Endothelial cell of umbilical vein (primary cell): ENCODE results near the gene MAPKAP1. TPM values are rescaled to one million over a fixed set of nuclear protein-coding genes. Genes with fewer than 3 reads are reported as not detected.

Experiments used
- BruUV-seq: library from RNA; stranded (reverse); fragments of 400-500 nt; replicated peaks from 2 replicates; lab custom pipeline; 2021; lab: Mats Ljungman, UMichigan
- CTCF ChIA-PET: fragments of 300-600, 350-600 bp; sonication (Branson Sonifier 250); formaldehyde crosslinking; loops from one replicate; lab custom pipeline; 2021; ENCODE audit warnings: antibody characterized with exemption, inconsistent platforms; lab: Charles Lee
- POLR2A ChIA-PET: fragments of 300-600, 350-600 bp; sonication (Branson Sonifier 250); formaldehyde crosslinking; loops from one replicate; lab custom pipeline; 2021; ENCODE audit warnings: antibody characterized with exemption, inconsistent platforms; lab: Charles Lee
- DNase-seq: peaks from one replicate; pipeline ENCODE4 v3.0.0-alpha.2; 2011; ENCODE audit warnings: low read depth, low spot score
- FAIRE-seq: peaks from 2 replicates; lab custom pipeline; 2011; peaks lifted over from hg19 to GRCh38; lab: Jason Lieb, UNC
- H2AFZ ChIP-seq: 2 replicates; pipeline ENCODE4 v1.6.0; 2012; ENCODE audit warnings: low read depth, low read length, control low read depth, inconsistent platforms
- H3K27ac ChIP-seq: 2 replicates; pipeline ENCODE4 v1.5.1; 2011; ENCODE audit warnings: low read depth, mild to moderate bottlenecking, control low read depth, low read length, moderate library complexity; ENCODE audit not compliant: insufficient read depth
- H3K27me3 ChIP-seq, 2 experiments: 2 replicates each; pipeline versions ENCODE4 v1.6.0 to v1.6.1; 2011; ENCODE audit warnings: low read length in 2 of 2, mixed read lengths in 1 of 2; ENCODE audit not compliant: control insufficient read depth in 2 of 2, insufficient read depth in 2 of 2
- H3K36me3 ChIP-seq, 2 experiments: 2 replicates in 1 of 2; 3 replicates in 1 of 2; pipeline ENCODE4 v1.5.1; 2011; ENCODE audit warnings: low read length in 2 of 2, mild to moderate bottlenecking in 1 of 2, moderate library complexity in 1 of 2; ENCODE audit not compliant: control insufficient read depth in 2 of 2, insufficient read depth in 2 of 2; ENCODE audit errors: extremely low read depth in 1 of 2
- H3K4me1 ChIP-seq: 3 replicates; pipeline ENCODE4 v1.5.1; 2011; ENCODE audit warnings: mild to moderate bottlenecking, low read length; ENCODE audit not compliant: control insufficient read depth, insufficient read depth; ENCODE audit errors: extremely low read depth
- H3K4me2 ChIP-seq: 2 replicates; pipeline ENCODE4 v1.6.1; 2011; ENCODE audit warnings: low read length, control low read depth, mixed read lengths; ENCODE audit not compliant: insufficient read depth
- H3K4me3 ChIP-seq, 3 experiments: fragments of 200-600 bp in 1 of 3; sonication (generic), shearing (Covaris generic) in 1 of 3; replicated peaks in 1 of 3; 2 replicates each; pipeline ENCODE4 v1.5.1; 2011 to 2016; ENCODE audit warnings: control low read depth in 3 of 3, low read length in 3 of 3, mild to moderate bottlenecking in 2 of 3, inconsistent platforms in 1 of 3, low read depth in 1 of 3, moderate library complexity in 1 of 3; ENCODE audit not compliant: insufficient read depth in 1 of 3
- H3K79me2 ChIP-seq: 2 replicates; pipeline ENCODE4 v1.6.0; 2012; ENCODE audit warnings: low read length, inconsistent platforms; ENCODE audit not compliant: control insufficient read depth, insufficient read depth
- H3K9ac ChIP-seq: replicated peaks from 2 replicates; pipeline ENCODE3; 2011; ENCODE audit warnings: low read length, control low read depth; ENCODE audit not compliant: insufficient read depth; ENCODE audit errors: extremely low read depth
- H3K9me1 ChIP-seq: replicated peaks from 3 replicates; pipeline ENCODE4 v1.6.0; 2011; ENCODE audit warnings: mild to moderate bottlenecking, low read length; ENCODE audit not compliant: control insufficient read depth, insufficient read depth; ENCODE audit errors: extremely low read depth
- H3K9me3 ChIP-seq: replicated peaks from 2 replicates; pipeline ENCODE4 v1.5.1; 2012; ENCODE audit warnings: low read length, inconsistent platforms; ENCODE audit not compliant: control insufficient read depth, insufficient read depth
- H4K20me1 ChIP-seq: replicated peaks from 2 replicates; pipeline ENCODE3; 2011; ENCODE audit warnings: mild to moderate bottlenecking, low read length; ENCODE audit not compliant: control insufficient read depth, insufficient read depth; ENCODE audit errors: extremely low read depth
- EZH2 ChIP-seq: IDR thresholded peaks from 2 replicates; pipeline ENCODE4 v1.6.1; 2012; ENCODE audit warnings: borderline replicate concordance, low read depth, mild to moderate bottlenecking, moderate library complexity, low read length, inconsistent platforms; ENCODE audit not compliant: severe bottlenecking
- FOS ChIP-seq: IDR thresholded peaks from 2 replicates; pipeline ENCODE4 v1.6.1; 2011; ENCODE audit warnings: mild to moderate bottlenecking, low read length, moderate library complexity, borderline replicate concordance; ENCODE audit not compliant: insufficient read depth
- GATA2 ChIP-seq: IDR thresholded peaks from 2 replicates; pipeline ENCODE4 v1.7.0; 2011; ENCODE audit warnings: low read depth, mild to moderate bottlenecking, moderate library complexity, mixed read lengths, low read length; ENCODE audit not compliant: insufficient read length, insufficient read depth
- JUN ChIP-seq: IDR thresholded peaks from 2 replicates; pipeline ENCODE4 v1.6.1; 2011; ENCODE audit warnings: borderline replicate concordance, low read depth; ENCODE audit not compliant: insufficient read length, insufficient read depth
- MYC ChIP-seq: IDR thresholded peaks from one replicate; pipeline ENCODE4 v1.6.1; 2011; ENCODE audit warnings: mild to moderate bottlenecking, low read depth, low read length
- POLR2A ChIP-seq: IDR thresholded peaks from 2 replicates; pipeline ENCODE4 v1.6.1; 2012; ENCODE audit warnings: low read depth, mild to moderate bottlenecking, control low read depth, low read length
- POLR2AphosphoS5 ChIP-seq: IDR thresholded peaks from 2 replicates; pipeline ENCODE4 v1.6.1; 2012; ENCODE audit warnings: low read depth, mild to moderate bottlenecking, control low read depth, low read length, moderate library complexity; ENCODE audit not compliant: insufficient read depth
- dilution Hi-C: fragments of 300-500 bp; cut with MboI; formaldehyde crosslinking; loops from one replicate; pipeline ENCODE4 v1.15.0; 2019; ENCODE audit warnings: low sequenced_read_pairs; ENCODE audit not compliant: extremely low pct_ligation_motif_present
- intact Hi-C: fragments of 100-400 bp; cut with micrococcal nuclease; formaldehyde crosslinking; loops from one replicate; pipeline ENCODE4 v1.10.0; 2022
- polyA plus RNA-seq, 4 experiments: library from polyadenylated mRNA; depleted of rRNA in 3 of 4; stranded (reverse) in 3 of 4; unstranded in 1 of 4; fragments of >200 nt; gene quantifications; 2 replicates each; pipeline versions ENCODE4 v1.2.1 to v1.2.3, GENCODE V29; 2011 to 2012; ENCODE audit warnings: missing spikeins in 1 of 4
- total RNA-seq: library from RNA; stranded (reverse); gene quantifications from 2 replicates; pipeline ENCODE4 v1.2.3, GENCODE V29; 2021
- TF ChIP-seq, protein P1 (sequence below): IDR thresholded peaks from 2 replicates; pipeline ENCODE4 v1.6.1; 2011; ENCODE audit not compliant: insufficient read depth, insufficient read length
- TF ChIP-seq, protein P2 (sequence below), 2 donors: IDR thresholded peaks; 1 replicate in 1 of 2; 2 replicates in 1 of 2; pipeline ENCODE4 v1.5.1; 2011; ENCODE audit warnings: low read length in 2 of 2, mild to moderate bottlenecking in 2 of 2, moderate library complexity in 2 of 2, control low read depth in 1 of 2, inconsistent platforms in 1 of 2, low read depth in 1 of 2; ENCODE audit not compliant: insufficient read depth in 1 of 2; ENCODE audit errors: extremely low read depth in 1 of 2

Gene MAPKAP1
- total and polyA plus RNA-seq, 2 donors (not counting 3 experiments of a cell fraction or from before 2014, with no cell fraction given): 61.9 to 99.1 TPM

DNA sequence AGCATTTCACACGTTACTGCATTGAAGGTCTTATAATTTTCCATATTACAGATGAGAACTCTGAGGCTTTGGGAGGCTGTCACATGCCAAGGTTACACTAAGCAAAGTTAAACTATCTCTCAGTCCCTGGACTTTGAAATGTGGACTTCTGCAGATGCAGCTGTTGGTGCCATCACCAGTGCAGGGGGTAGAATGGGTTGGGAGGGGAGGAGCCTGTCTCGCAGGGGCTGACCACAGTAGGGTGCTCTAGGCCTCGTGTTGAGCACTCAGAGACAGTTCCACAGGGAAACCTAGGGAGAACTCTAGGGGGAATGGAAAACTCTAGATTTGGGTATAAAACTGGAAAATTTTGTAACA is 220.9 kb downstream of the MAPKAP1 start:
- Histone ChIP-seq H4K20me1 (no peaks in the 10 kb centered on the region), H3K4me1 (no peaks in the 10 kb centered on the region), H3K9ac (no peak overlapping the region), H3K27ac (no peak overlapping the region), H3K27me3 (no peaks in the 10 kb centered on the region), H3K4me2 (no peak overlapping the region), H3K9me3 (no peaks in the 10 kb centered on the region), H3K36me3 (peaks cover 0 to 2% of the 10 kb centered on the region in 2 experiments), H3K79me2 (no peaks in the 10 kb centered on the region), H2AFZ (no peak overlapping the region), H3K9me1 (no peaks in the 10 kb centered on the region), H3K4me3 (no peak overlapping the region)
- dilution Hi-C loops (no loop called here), intact Hi-C loops (no loop called here)
- FAIRE-seq (no peak), DNase-seq (no peak)
- TF ChIP-seq POLR2A: no peak
- no peak for TF ChIP-seq GATA2
- TF ChIP-seq EZH2: no peak
- TF ChIP-seq, protein P1, sequence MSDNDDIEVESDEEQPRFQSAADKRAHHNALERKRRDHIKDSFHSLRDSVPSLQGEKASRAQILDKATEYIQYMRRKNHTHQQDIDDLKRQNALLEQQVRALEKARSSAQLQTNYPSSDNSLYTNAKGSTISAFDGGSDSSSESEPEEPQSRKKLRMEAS: no peak
- no peak for TF ChIP-seq FOS
- TF ChIP-seq, protein P2, sequence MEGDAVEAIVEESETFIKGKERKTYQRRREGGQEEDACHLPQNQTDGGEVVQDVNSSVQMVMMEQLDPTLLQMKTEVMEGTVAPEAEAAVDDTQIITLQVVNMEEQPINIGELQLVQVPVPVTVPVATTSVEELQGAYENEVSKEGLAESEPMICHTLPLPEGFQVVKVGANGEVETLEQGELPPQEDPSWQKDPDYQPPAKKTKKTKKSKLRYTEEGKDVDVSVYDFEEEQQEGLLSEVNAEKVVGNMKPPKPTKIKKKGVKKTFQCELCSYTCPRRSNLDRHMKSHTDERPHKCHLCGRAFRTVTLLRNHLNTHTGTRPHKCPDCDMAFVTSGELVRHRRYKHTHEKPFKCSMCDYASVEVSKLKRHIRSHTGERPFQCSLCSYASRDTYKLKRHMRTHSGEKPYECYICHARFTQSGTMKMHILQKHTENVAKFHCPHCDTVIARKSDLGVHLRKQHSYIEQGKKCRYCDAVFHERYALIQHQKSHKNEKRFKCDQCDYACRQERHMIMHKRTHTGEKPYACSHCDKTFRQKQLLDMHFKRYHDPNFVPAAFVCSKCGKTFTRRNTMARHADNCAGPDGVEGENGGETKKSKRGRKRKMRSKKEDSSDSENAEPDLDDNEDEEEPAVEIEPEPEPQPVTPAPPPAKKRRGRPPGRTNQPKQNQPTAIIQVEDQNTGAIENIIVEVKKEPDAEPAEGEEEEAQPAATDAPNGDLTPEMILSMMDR (IDR thresholded peaks at IDR 0.05; ENCODE audit: extremely low read depth in 1 of 2, insufficient read depth in 1 of 2, low read depth in 1 of 2, low read length in 2 of 2): no peak
- TF ChIP-seq POLR2AphosphoS5: no peak
- no peak for TF ChIP-seq MYC
- TF ChIP-seq JUN: no peak
- BruUV-seq: no TSS peak
- ChIA-PET CTCF (no interaction called here), POLR2A (no interaction called here)
